ENCODE measurements around the gene WFIKKN2. TPM values are rescaled to one million over a fixed set of nuclear protein-coding genes. Genes with fewer than 3 reads are reported as not detected.

The WFIKKN2 gene
- total RNA-seq, 1 experiment from 2014 or later, result 0.05 TPM

DNA sequence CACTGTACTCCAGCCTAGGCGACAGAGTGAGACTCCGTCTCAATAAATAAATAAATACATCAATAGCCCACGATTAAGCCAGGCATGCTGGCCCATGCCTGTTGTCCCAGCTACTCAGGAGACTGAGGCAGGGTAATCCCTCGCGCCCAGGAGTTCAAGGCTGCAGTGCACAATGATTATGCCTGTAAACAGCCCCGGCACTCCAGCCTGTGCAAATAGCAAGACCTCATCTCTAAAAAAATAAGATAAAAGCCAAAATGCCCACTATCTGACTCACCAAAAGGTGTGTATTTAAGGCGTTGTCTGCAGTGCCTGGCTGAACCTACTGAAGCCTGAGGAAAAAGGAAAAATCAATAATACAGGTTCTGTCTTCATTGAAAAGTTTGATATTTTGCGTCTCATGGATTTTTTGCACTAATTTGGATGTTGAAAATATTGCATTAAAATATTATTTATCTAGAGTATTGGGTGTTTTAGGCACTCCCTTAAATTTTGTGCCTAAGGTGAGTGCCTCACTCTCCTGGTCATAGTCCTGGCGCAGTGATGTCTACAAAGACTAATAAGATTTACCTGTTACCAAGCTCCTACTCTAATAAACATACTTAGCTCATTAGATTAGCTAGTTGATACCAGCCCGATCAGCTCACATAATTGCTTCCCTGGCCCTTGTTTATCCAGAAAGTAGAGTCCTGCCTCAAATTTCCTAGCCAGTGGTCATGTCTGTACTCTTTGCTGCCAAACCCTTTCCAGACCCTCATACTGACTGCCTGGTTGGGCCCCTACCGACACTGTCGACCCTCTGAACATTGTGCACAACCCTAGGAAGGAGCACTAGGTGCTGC, 55.5 kb downstream of the WFIKKN2 start:
- 0 out of 2 replicates have a peak overlapping the region, but pooled peaks have one; percentile 6 for H3K27ac ChIP-seq (ENCODE audit: low read depth, low read length)
- no peaks in the 10 kb centered on the region for H4K20me1 ChIP-seq (ENCODE audit: insufficient read depth)
- peak; percentile 61 for ATAC-seq
- H3K9me2 ChIP-seq (ENCODE audit: insufficient read depth), result no peaks in the 10 kb centered on the region
- intact Hi-C loops (cut with micrococcal nuclease), result no loop called here
- no peaks in the 10 kb centered on the region for H3K27me3 ChIP-seq (ENCODE audit: insufficient read depth, low read length)
- no peak overlapping the region for H3K4me3 ChIP-seq (replicated peaks in 1 of 2; ENCODE audit: low read depth in 1 of 2, low read length in 2 of 2)
- TF ChIP-seq SP1 (IDR thresholded peaks at IDR 0.05; ENCODE audit: low read depth) (peak; percentile 70), JUND (IDR thresholded peaks at IDR 0.05) (peak; percentile 64; the same call in 1 of the 2 replicates), CEBPB (IDR thresholded peaks at IDR 0.05; ENCODE audit: low read depth) (peak; percentile 47; the same call in 1 of the 2 replicates), CBX3 (IDR thresholded peaks at IDR 0.05; ENCODE audit: low read depth) (peak; percentile 23; the same call in 1 of the 2 replicates), ATF3 (IDR thresholded peaks at IDR 0.05) (no peak), FOSL1 (IDR thresholded peaks at IDR 0.05; ENCODE audit: low read depth) (peak; percentile 71)
- TF ChIP-seq, protein P1, sequence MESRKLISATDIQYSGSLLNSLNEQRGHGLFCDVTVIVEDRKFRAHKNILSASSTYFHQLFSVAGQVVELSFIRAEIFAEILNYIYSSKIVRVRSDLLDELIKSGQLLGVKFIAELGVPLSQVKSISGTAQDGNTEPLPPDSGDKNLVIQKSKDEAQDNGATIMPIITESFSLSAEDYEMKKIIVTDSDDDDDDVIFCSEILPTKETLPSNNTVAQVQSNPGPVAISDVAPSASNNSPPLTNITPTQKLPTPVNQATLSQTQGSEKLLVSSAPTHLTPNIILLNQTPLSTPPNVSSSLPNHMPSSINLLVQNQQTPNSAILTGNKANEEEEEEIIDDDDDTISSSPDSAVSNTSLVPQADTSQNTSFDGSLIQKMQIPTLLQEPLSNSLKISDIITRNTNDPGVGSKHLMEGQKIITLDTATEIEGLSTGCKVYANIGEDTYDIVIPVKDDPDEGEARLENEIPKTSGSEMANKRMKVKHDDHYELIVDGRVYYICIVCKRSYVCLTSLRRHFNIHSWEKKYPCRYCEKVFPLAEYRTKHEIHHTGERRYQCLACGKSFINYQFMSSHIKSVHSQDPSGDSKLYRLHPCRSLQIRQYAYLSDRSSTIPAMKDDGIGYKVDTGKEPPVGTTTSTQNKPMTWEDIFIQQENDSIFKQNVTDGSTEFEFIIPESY (IDR thresholded peaks at IDR 0.05; ENCODE audit: extremely low read depth, insufficient replicate concordance, low read length), result no peak
- no TSS peak for BruUV-seq (replicated peaks)
- H3K9ac ChIP-seq (ENCODE audit: low read length), result 0 out of 2 replicates have a peak overlapping the region, but pooled peaks have one; percentile 3
- CTCF ChIA-PET, result no interaction called here
- RAD21 ChIA-PET (ENCODE audit: low non-redundant PET in 1 of 2, low total read pairs in 2 of 2, uncharacterized antibody in 2 of 2, unreplicated experiment in 2 of 2), result no interaction called here
- no peaks in the 10 kb centered on the region for H3K79me2 ChIP-seq (ENCODE audit: insufficient read depth, low read length)
- H3K4me2 ChIP-seq (ENCODE audit: low read length), result peak overlapping the region; percentile 56
- no peaks in the 10 kb centered on the region for H3K9me3 ChIP-seq (ENCODE audit: control insufficient read depth in 1 of 2, insufficient read depth in 1 of 2, low read depth in 1 of 2, low read length in 2 of 2)
- H3K36me3 ChIP-seq (ENCODE audit: control insufficient read depth in 1 of 2, insufficient read depth in 2 of 2, low read length in 2 of 2), result no peaks in the 10 kb centered on the region
- POLR2A ChIA-PET, result interaction anchor here (11.1 kb wide), 1 partner anchor 25 kb away, joined by 89 read pairs; the partner anchor contains the start of gene TOB1
- peaks cover 34 to 43% of the 10 kb centered on the region in 2 experiments for H3K4me1 ChIP-seq (ENCODE audit: control insufficient read depth in 1 of 2, insufficient read depth in 2 of 2, low read length in 2 of 2)
- DNase-seq (ENCODE audit: low read depth, low spot score), result peak; percentile 47
- H2AFZ ChIP-seq (ENCODE audit: low read depth, low read length, poor library complexity, severe bottlenecking), result peak overlapping the region; percentile 19
